ENCODE data around the gene GALNT14. TPM values are rescaled to one million over a fixed set of nuclear protein-coding genes. Genes with fewer than 3 reads are reported as not detected.

GALNT14 gene
- total and polyA plus RNA-seq, 10 of the 15 experiments (the other 5 are each of a cell fraction or from before 2014, with no cell fraction given): 3.7 to 17.8 (median 6.0) TPM

GRCh38 chr2:30865243-30865642 lies 273.0 kb downstream of the GALNT14 start:
- SMC1A ChIA-PET (ENCODE audit: uncharacterized antibody, unreplicated experiment): interaction anchor here (1.6 to 7.2 kb wide), 3 partner anchors 152 to 466 kb away, joined by 3 to 59 read pairs (median 10); no protein-coding TSS in a partner anchor
- Histone ChIP-seq H2AFZ (ENCODE audit: control insufficient read depth, low read depth, low read length) (no peak overlapping the region), H3K36me3 (ENCODE audit: control insufficient read depth in 2 of 2, insufficient read depth in 2 of 2, low read length in 1 of 2) (no peaks in the 10 kb centered on the region), H3K4me2 (ENCODE audit: control insufficient read depth, insufficient read depth) (no peak overlapping the region), H4K20me1 (ENCODE audit: control insufficient read depth, insufficient read depth) (no peaks in the 10 kb centered on the region), H3K79me2 (ENCODE audit: control insufficient read depth, insufficient read depth, low read length) (no peaks in the 10 kb centered on the region), H3K4me1 (ENCODE audit: control insufficient read depth, insufficient read depth, low read length) (peaks cover 14% of the 10 kb centered on the region), H3K27me3 (replicated peaks in 1 of 2; ENCODE audit: control insufficient read depth in 2 of 2, insufficient read depth in 2 of 2, low read length in 1 of 2) (no peaks in the 10 kb centered on the region), H3K9ac (ENCODE audit: control insufficient read depth, insufficient read depth, low read length) (no peak overlapping the region), H3K9me3 (replicated peaks; ENCODE audit: control insufficient read depth, insufficient read depth, low read length) (no peaks in the 10 kb centered on the region), H3K4me3 (no peak overlapping the region), H3K27ac (ENCODE audit: control insufficient read depth, insufficient read depth) (no peak overlapping the region)
- RAD21 ChIA-PET (ENCODE audit: unreplicated experiment): interaction anchor here (0.9 to 6.6 kb wide), 5 partner anchors 150 to 468 kb away, joined by 3 to 61 read pairs (median 3); no protein-coding TSS in a partner anchor
- FAIRE-seq (no peak), ATAC-seq (no peak), DNase-seq (ENCODE audit: low read depth, low spot score) (no peak)
- BruUV-seq (replicated peaks): no TSS peak
- CTCF ChIA-PET: interaction anchor here (1.1 to 8.5 kb wide), 7 partner anchors 25 to 700 kb away, joined by 3 to 147 read pairs (median 21); no protein-coding TSS in a partner anchor
- in situ Hi-C loops (cut with MboI): loop anchor here (10.0 kb wide), 1 partner anchor 300 kb away; no protein-coding TSS in a partner anchor
- POLR2A ChIA-PET: no interaction called here
- TF ChIP-seq E2F8 (IDR thresholded peaks at IDR 0.05; ENCODE audit: low read depth, partially characterized antibody) (no peak), TCF7 (IDR thresholded peaks at IDR 0.05; ENCODE audit: borderline replicate concordance) (no peak)
- WGBS (ENCODE audit: insufficient coverage, insufficient replicate concordance, low lambda C conversion rate, missing lambda C conversion rate): 65% methylated on average over 1 of the region's 1 CpG
- intact Hi-C loops (cut with micrococcal nuclease; ENCODE audit: unreplicated experiment): loop anchor here (10.0 kb wide), 1 partner anchor 700 kb away; no protein-coding TSS in a partner anchor
